HEK293 (cell line): Measurements from ENCODE around the gene HPSE2.

ENCODE experiments used
- CTCF ChIP-seq: fragments of 450-650 bp; formaldehyde crosslinking; IDR thresholded peaks from 2 replicates; pipeline ENCODE4 v1.5.1; 2016; ENCODE audit warnings: missing biosample characterization, missing genetic modification characterization
- HOXA7 ChIP-seq: sonication (generic); formaldehyde crosslinking; IDR thresholded peaks from 2 replicates; pipeline ENCODE4 v1.8.1; 2022; ENCODE audit warnings: missing genetic modification reagents, borderline replicate concordance
- ZFP41 ChIP-seq: fragments of 450-650 bp; formaldehyde crosslinking; IDR thresholded peaks from 2 replicates; pipeline ENCODE4 v1.5.1; 2016; ENCODE audit warnings: missing biosample characterization, missing genetic modification characterization, borderline replicate concordance
- ZNF248 ChIP-seq: fragments of 450-650 bp; formaldehyde crosslinking; IDR thresholded peaks from 2 replicates; pipeline ENCODE4 v1.5.1; 2017; ENCODE audit warnings: missing biosample characterization, missing genetic modification characterization
- ZNF274 ChIP-seq, 2 experiments: fragments of 200-500 bp in 1 of 2; fragments of 450-650 bp in 1 of 2; sonication (Bioruptor generic) in 1 of 2; formaldehyde crosslinking in 1 of 2; IDR thresholded peaks; 2 replicates each; pipeline versions ENCODE4 v1.5.1 to v1.6.1; 2014 to 2016; ENCODE audit warnings: borderline replicate concordance in 1 of 2, inconsistent platforms in 1 of 2, low read length in 1 of 2, missing biosample characterization in 1 of 2, missing genetic modification characterization in 1 of 2
- ZNF513 ChIP-seq: fragments of 450-650 bp; IDR thresholded peaks from 2 replicates; pipeline ENCODE4 v1.5.1; 2018; ENCODE audit warnings: missing biosample characterization, missing genetic modification characterization
- ZNF610 ChIP-seq: fragments of 450-650 bp; formaldehyde crosslinking; IDR thresholded peaks from 2 replicates; pipeline ENCODE4 v1.5.1; 2016; ENCODE audit warnings: missing biosample characterization, missing genetic modification characterization, borderline replicate concordance

- no peak for TF ChIP-seq CTCF (tag by site-specific recombination)
- TF ChIP-seq ZFP41 (tag by site-specific recombination) = no peak
- no peak for TF ChIP-seq ZNF610
- TF ChIP-seq ZNF274 (IDR thresholded peaks at IDR 0.05; ENCODE audit: low read length) = no peak
- TF ChIP-seq ZNF274 (tag by site-specific recombination; IDR thresholded peaks at IDR 0.05; ENCODE audit: borderline replicate concordance) = no peak
- no peak for TF ChIP-seq HOXA7 (CRISPR knock-in tag)
- no peak for TF ChIP-seq ZNF513 (tag by site-specific recombination)
- no peak for TF ChIP-seq ZNF248 (tag by site-specific recombination)
Observed at GRCh38 chr10:98586096-98586495, 649.6 kb downstream of the HPSE2 start.
